MCF 10A (cell line): ENCODE data around the gene HECTD3. TPM values are rescaled to one million over a fixed set of nuclear protein-coding genes. Genes with fewer than 3 reads are reported as not detected.

Experiments used
- BruUV-seq: library from RNA; stranded (reverse); fragments of 400-500 nt; replicated peaks from 2 replicates; lab custom pipeline; 2021; lab: Mats Ljungman, UMichigan
- CTCF ChIA-PET: fragments of 300-600 bp; sonication (Branson Sonifier 250); formaldehyde crosslinking; extraction: SDS; loops from one replicate; lab custom pipeline; 2021; ENCODE audit warnings: antibody characterized with exemption, inconsistent platforms; lab: Yijun Ruan, JAX
- POLR2A ChIA-PET: fragments of 300-600, 350-650 bp; sonication (Branson Sonifier 250); formaldehyde crosslinking; extraction: SDS; loops from one replicate; lab custom pipeline; 2020; ENCODE audit warnings: antibody characterized with exemption, inconsistent platforms; lab: Yijun Ruan, JAX
- DNase-seq: peaks from one replicate; pipeline ENCODE4 v3.0.0-alpha.2; 2018; ENCODE audit not compliant: unreplicated experiment
- H3K27ac Mint-ChIP-seq: one replicate; pipeline ENCODE4 v1.8.0; 2022; ENCODE audit warnings: mild to moderate bottlenecking, low read depth, mixed read lengths; ENCODE audit not compliant: unreplicated experiment
- H3K27me3 Mint-ChIP-seq: one replicate; pipeline ENCODE4 v1.8.0; 2022; ENCODE audit warnings: mixed read lengths; ENCODE audit not compliant: insufficient read depth, unreplicated experiment
- H3K36me3 Mint-ChIP-seq: one replicate; pipeline ENCODE4 v1.8.0; 2022; ENCODE audit warnings: mild to moderate bottlenecking, moderate library complexity, mixed read lengths; ENCODE audit not compliant: insufficient read depth, unreplicated experiment
- H3K4me1 Mint-ChIP-seq: one replicate; pipeline ENCODE4 v1.8.0; 2022; ENCODE audit warnings: mixed read lengths; ENCODE audit not compliant: insufficient read depth, unreplicated experiment
- H3K4me3 Mint-ChIP-seq: one replicate; pipeline ENCODE4 v1.8.0; 2022; ENCODE audit warnings: mild to moderate bottlenecking, moderate library complexity, mixed read lengths; ENCODE audit not compliant: unreplicated experiment
- H3K9me3 Mint-ChIP-seq: one replicate; pipeline ENCODE4 v1.8.0; 2022; ENCODE audit warnings: mixed read lengths; ENCODE audit not compliant: unreplicated experiment
- CTCF ChIP-seq: fragments of 200-600 bp; IDR thresholded peaks from one replicate; pipeline ENCODE4 v1.8.0; 2022; ENCODE audit warnings: antibody characterized with exemption, mild to moderate bottlenecking; ENCODE audit not compliant: unreplicated experiment
- intact Hi-C: fragments of 100-400 bp; cut with micrococcal nuclease; formaldehyde crosslinking; loops from 2 replicates; pipeline ENCODE4 v1.14.1; 2022
- total RNA-seq: library from RNA; stranded (reverse); gene quantifications from 2 replicates; pipeline ENCODE4 v1.2.3, GENCODE V29; 2022

Gene HECTD3
- total RNA-seq, 1 experiment from 2014 or later: 20.2 TPM

- peak overlapping the region; percentile 88 for H3K4me3 Mint-ChIP-seq
- H3K27me3 Mint-ChIP-seq: no peaks in the 10 kb centered on the region
- POLR2A ChIA-PET: interaction anchor here (1.0 to 5.6 kb wide), 6 partner anchors 18 to 482 kb away, joined by 3 to 56 read pairs (median 44); partner anchors contain the start of genes EIF2B3, PLK3, RNU5D-1 and TESK2
- BruUV-seq: no TSS peak
- intact Hi-C loops: no loop called here
- CTCF ChIA-PET: interaction anchor here (0.7 to 3.2 kb wide), 3 partner anchors 187 to 461 kb away, joined by 3 to 13 read pairs (median 3); partner anchors contain the start of gene RNU5D-1
- peaks cover 11% of the 10 kb centered on the region for H3K4me1 Mint-ChIP-seq
- DNase-seq: no peak
- peak overlapping the region; percentile 85 for H3K27ac Mint-ChIP-seq
- H3K9me3 Mint-ChIP-seq: no peaks in the 10 kb centered on the region
- TF ChIP-seq CTCF: no peak
- peaks cover 40% of the 10 kb centered on the region for H3K36me3 Mint-ChIP-seq
Observed at GRCh38 chr1:45009296-45009865, 1.7 kb downstream of the HECTD3 start.

- no peak overlapping the region for H3K4me3 Mint-ChIP-seq
- peaks cover 34% of the 10 kb centered on the region for H3K36me3 Mint-ChIP-seq
- H3K9me3 Mint-ChIP-seq: no peaks in the 10 kb centered on the region
Observed at GRCh38 chr1:45008516-45008915, 2.6 kb downstream of the HECTD3 start.

GRCh38 chr1:45008076-45008475 lies 3.0 kb downstream of the HECTD3 start:
- ChIA-PET CTCF (interaction anchor here (1.1 kb wide), 1 partner anchor 172 kb away, joined by 3 read pairs; no protein-coding TSS in a partner anchor), POLR2A (no interaction called here)
- H3K9me3 Mint-ChIP-seq: no peaks in the 10 kb centered on the region
- H3K36me3 Mint-ChIP-seq: peaks cover 38% of the 10 kb centered on the region
- TF ChIP-seq CTCF: no peak
- peaks cover 8% of the 10 kb centered on the region for H3K4me1 Mint-ChIP-seq
- H3K4me3 Mint-ChIP-seq: no peak overlapping the region
- no peak overlapping the region for H3K27ac Mint-ChIP-seq
- no peak for DNase-seq
- intact Hi-C loops: no loop called here
- H3K27me3 Mint-ChIP-seq: no peaks in the 10 kb centered on the region
- no TSS peak for BruUV-seq

More at GRCh38 chr1:45008516-45008915, 2.6 kb downstream of the HECTD3 start:
- ChIA-PET POLR2A (interaction anchor here (0.6 kb wide), 1 partner anchor 322 kb away, joined by 3 read pairs; no protein-coding TSS in a partner anchor), CTCF (interaction anchor here (1.1 kb wide), 1 partner anchor 172 kb away, joined by 3 read pairs; no protein-coding TSS in a partner anchor)
- no peaks in the 10 kb centered on the region for H3K27me3 Mint-ChIP-seq
- peaks cover 8% of the 10 kb centered on the region for H3K4me1 Mint-ChIP-seq
- no peak for DNase-seq
- H3K27ac Mint-ChIP-seq: no peak overlapping the region
- intact Hi-C loops: no loop called here
- no TSS peak for BruUV-seq
- TF ChIP-seq CTCF: no peak

- intact Hi-C loops: no loop called here
- Mint-ChIP-seq H3K9me3 (no peaks in the 10 kb centered on the region), H3K27me3 (no peaks in the 10 kb centered on the region), H3K4me3 (no peak overlapping the region), H3K36me3 (peaks cover 46% of the 10 kb centered on the region), H3K4me1 (peaks cover 8% of the 10 kb centered on the region), H3K27ac (no peak overlapping the region)
- ChIA-PET CTCF (interaction anchor here (1.1 kb wide), 1 partner anchor 171 kb away, joined by 3 read pairs; no protein-coding TSS in a partner anchor), POLR2A (no interaction called here)
- no peak for TF ChIP-seq CTCF
- no peak for DNase-seq
- no TSS peak for BruUV-seq
Observed at GRCh38 chr1:45007311-45007710, 3.8 kb downstream of the HECTD3 start.
